ENCODE data around the gene FAF1.

DNA sequence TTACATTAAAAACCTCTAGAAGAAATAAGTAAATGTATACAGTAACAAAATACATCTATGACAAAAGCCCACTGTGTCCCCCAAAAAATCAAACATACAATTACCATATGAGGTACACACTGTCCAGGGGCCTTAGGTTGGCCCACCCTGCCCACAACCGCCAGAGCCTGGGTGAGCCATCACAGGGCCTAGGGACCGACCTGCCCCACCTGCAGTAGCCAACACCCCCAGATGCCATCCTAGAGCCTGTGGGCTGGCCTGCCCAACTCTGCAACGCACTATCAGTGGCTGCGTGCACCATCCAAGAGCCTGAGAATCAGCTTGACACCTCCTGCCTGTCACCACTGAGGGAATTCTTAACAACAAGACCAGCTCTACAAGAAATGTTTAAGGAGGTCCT, 39.0 kb downstream of the FAF1 start:
- TF ChIP-seq POLR2A (IDR thresholded peaks at IDR 0.05) (no peak), EP300 (IDR thresholded peaks at IDR 0.05) (no peak), POLR2AphosphoS5 (IDR thresholded peaks at IDR 0.05) (no peak)
- TF ChIP-seq, protein P1, sequence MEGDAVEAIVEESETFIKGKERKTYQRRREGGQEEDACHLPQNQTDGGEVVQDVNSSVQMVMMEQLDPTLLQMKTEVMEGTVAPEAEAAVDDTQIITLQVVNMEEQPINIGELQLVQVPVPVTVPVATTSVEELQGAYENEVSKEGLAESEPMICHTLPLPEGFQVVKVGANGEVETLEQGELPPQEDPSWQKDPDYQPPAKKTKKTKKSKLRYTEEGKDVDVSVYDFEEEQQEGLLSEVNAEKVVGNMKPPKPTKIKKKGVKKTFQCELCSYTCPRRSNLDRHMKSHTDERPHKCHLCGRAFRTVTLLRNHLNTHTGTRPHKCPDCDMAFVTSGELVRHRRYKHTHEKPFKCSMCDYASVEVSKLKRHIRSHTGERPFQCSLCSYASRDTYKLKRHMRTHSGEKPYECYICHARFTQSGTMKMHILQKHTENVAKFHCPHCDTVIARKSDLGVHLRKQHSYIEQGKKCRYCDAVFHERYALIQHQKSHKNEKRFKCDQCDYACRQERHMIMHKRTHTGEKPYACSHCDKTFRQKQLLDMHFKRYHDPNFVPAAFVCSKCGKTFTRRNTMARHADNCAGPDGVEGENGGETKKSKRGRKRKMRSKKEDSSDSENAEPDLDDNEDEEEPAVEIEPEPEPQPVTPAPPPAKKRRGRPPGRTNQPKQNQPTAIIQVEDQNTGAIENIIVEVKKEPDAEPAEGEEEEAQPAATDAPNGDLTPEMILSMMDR (IDR thresholded peaks at IDR 0.05), result no peak
